Brain microvascular endothelial cell (primary cell): ENCODE measurements around the gene SKAP1.
"Not testable (repeated sequence)": the region's sequence is repeated elsewhere in the genome, so short reads cannot be mapped to it uniquely, and the experiment has no call there.

Experiments
- DNase-seq: peaks from one replicate; pipeline ENCODE4 v3.0.0-alpha.2; 2020
- H3K27ac ChIP-seq: fragments of 250-450 bp; sonication (Bioruptor Pico); 2 replicates; pipeline ENCODE4 v1.5.1; 2020; ENCODE audit warnings: mild to moderate bottlenecking, moderate library complexity
- H3K27me3 ChIP-seq: fragments of 250-450 bp; sonication (Bioruptor Pico); replicated peaks from 2 replicates; pipeline ENCODE4 v1.5.1; 2020; ENCODE audit warnings: mild to moderate bottlenecking
- H3K36me3 ChIP-seq: fragments of 250-450 bp; sonication (Bioruptor Pico); replicated peaks from 2 replicates; pipeline ENCODE4 v1.5.1; 2020; ENCODE audit warnings: mild to moderate bottlenecking
- H3K4me3 ChIP-seq: 2 replicates; pipeline ENCODE4 v1.5.1; 2011; ENCODE audit warnings: low read depth, mild to moderate bottlenecking, control low read depth, low read length, moderate library complexity
- CTCF ChIP-seq: IDR thresholded peaks from 2 replicates; pipeline ENCODE4 v1.5.1; 2011; ENCODE audit warnings: low read depth, mild to moderate bottlenecking, moderate library complexity, low read length, control low read depth, inconsistent platforms; ENCODE audit errors: missing control alignments
- in situ Hi-C: cut with HindIII; loops from 2 replicates; pipeline ENCODE4 v1.10.0; 2017; ENCODE audit warnings: low sequenced_read_pairs, low pct_ligation_motif_present

The SKAP1 gene

GRCh38 chr17:48455791-48456190 lies 25.8 kb upstream of the SKAP1 start:
- DNase-seq, result no peak
- no peak for TF ChIP-seq CTCF
- in situ Hi-C loops, result no loop called here
- Histone ChIP-seq H3K27me3 (peaks cover 9% of the 10 kb centered on the region), H3K27ac (no peak overlapping the region), H3K4me3 (no peak overlapping the region), H3K36me3 (no peaks in the 10 kb centered on the region)

DNA sequence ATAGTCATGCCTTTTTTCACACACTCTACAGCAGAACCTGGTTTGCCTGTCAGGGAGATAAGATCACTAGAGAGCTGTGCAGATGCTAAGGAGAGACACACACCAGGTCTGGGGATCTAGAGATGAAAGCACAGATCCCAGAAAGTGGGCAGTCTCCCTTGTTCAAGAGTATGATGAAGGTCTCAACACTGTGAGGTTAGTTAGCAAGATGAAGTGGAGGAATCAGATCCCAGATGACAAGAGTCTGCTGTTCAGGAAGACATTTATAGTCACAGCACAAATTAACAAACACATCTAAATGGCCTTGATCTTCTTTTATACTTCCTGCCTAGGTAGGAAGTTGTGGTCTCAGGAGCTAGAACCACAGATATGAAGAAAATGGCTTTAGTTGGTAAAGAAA lies 23.4 kb upstream of the SKAP1 start:
- Histone ChIP-seq H3K27ac (no peak overlapping the region), H3K4me3 (no peak overlapping the region), H3K36me3 (no peaks in the 10 kb centered on the region), H3K27me3 (peaks cover 7% of the 10 kb centered on the region)
- in situ Hi-C loops, result no loop called here
- no peak for DNase-seq
- TF ChIP-seq CTCF, result no peak

GRCh38 chr17:48451489-48451888 lies 21.5 kb upstream of the SKAP1 start:
- no peak for TF ChIP-seq CTCF
- Histone ChIP-seq H3K27me3 (peaks cover 2% of the 10 kb centered on the region), H3K4me3 (no peak overlapping the region), H3K27ac (no peak overlapping the region), H3K36me3 (no peaks in the 10 kb centered on the region)
- no peak for DNase-seq
- in situ Hi-C loops, result no loop called here

DNA sequence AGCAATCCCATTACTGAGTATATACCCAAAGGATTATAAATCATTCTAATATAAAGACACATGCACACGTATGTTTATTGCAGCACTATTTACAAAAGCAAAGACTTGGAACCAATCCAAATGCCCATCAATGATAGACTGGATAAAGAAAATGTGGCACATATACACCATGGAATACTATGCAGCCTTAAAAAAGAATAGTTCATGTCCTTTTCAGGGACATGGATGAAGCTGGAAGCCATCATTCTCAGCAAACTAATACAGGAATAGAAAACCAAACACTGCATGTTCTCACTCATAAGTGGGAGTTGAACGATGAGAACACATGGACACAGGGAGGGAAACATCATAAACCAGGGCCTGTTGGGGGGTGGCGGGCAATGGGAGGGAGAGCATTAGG lies 19.3 kb upstream of the SKAP1 start:
- in situ Hi-C loops, H3K4me3 ChIP-seq, H3K36me3 ChIP-seq, H3K27ac ChIP-seq, DNase-seq, H3K27me3 ChIP-seq: not testable (repeated sequence)

DNA sequence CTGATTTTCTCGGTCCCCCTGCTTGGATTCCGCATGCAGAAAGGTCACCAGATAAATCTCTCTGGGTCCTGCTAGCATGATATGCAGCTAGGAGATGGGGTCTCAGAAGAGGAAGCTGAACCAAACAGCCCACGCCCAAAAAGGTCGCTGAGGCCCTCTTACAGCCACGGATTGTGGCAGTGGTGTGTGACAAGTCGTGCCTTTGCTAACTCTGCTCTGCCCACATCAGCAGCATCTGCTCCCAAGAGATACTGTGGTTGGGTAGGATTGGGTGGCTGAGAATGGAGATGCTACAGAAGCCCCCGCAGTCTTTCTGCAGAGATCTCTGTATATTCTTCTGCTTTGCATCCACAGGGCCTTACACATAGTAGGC lies 15.2 kb upstream of the SKAP1 start:
- Histone ChIP-seq H3K27ac (no peak overlapping the region), H3K27me3 (no peaks in the 10 kb centered on the region), H3K36me3 (no peaks in the 10 kb centered on the region), H3K4me3 (no peak overlapping the region)
- no peak for TF ChIP-seq CTCF
- DNase-seq, result no peak
- in situ Hi-C loops, result no loop called here

- no peak for DNase-seq
- H3K27ac ChIP-seq, result no peak overlapping the region
- H3K4me3 ChIP-seq, result no peak overlapping the region
- in situ Hi-C loops, result no loop called here
- H3K36me3 ChIP-seq, result no peaks in the 10 kb centered on the region
- H3K27me3 ChIP-seq, result no peaks in the 10 kb centered on the region
- TF ChIP-seq CTCF, result no peak
Measured at GRCh38 chr17:48444516-48445247, 14.7 kb upstream of the SKAP1 start.
